Thymus (tissue), 11 donors: ENCODE data around the gene VWF. TPM values are rescaled to one million over a fixed set of nuclear protein-coding genes. Genes with fewer than 3 reads are reported as not detected.

Experiments used
- DNase-seq, 9 donors: peaks; one replicate each; pipeline ENCODE4 v3.0.0-alpha.2; 2013; ENCODE audit warnings: low spot score in 9 of 9, low read depth in 6 of 9, missing footprints in 1 of 9
- H3K27ac ChIP-seq, 2 donors: one replicate each; pipeline ENCODE4 v1.5.1; 2013; ENCODE audit warnings: control low read depth in 1 of 2, low read depth in 1 of 2, low read length in 1 of 2, mild to moderate bottlenecking in 1 of 2, moderate library complexity in 1 of 2
- H3K27me3 ChIP-seq, 2 donors: one replicate each; pipeline ENCODE4 v1.5.1; 2013; ENCODE audit warnings: low read length in 1 of 2; ENCODE audit not compliant: control insufficient read depth in 2 of 2, insufficient read depth in 1 of 2
- H3K36me3 ChIP-seq, 2 donors: one replicate each; pipeline ENCODE4 v1.5.1; 2013; ENCODE audit warnings: low read length in 1 of 2, mild to moderate bottlenecking in 1 of 2, moderate library complexity in 1 of 2; ENCODE audit not compliant: control insufficient read depth in 2 of 2, insufficient read depth in 2 of 2
- H3K4me1 ChIP-seq, 2 donors: one replicate each; pipeline ENCODE4 v1.5.1; 2013; ENCODE audit warnings: low read length in 2 of 2; ENCODE audit not compliant: control insufficient read depth in 2 of 2, insufficient read depth in 2 of 2
- H3K4me3 ChIP-seq, 2 donors: one replicate each; pipeline ENCODE4 v1.5.1; 2013; ENCODE audit warnings: low read length in 2 of 2, control low read depth in 1 of 2, mild to moderate bottlenecking in 1 of 2
- H3K9me3 ChIP-seq, 2 donors: one replicate each; pipeline ENCODE4 v1.5.1; 2013; ENCODE audit warnings: low read length in 1 of 2, mild to moderate bottlenecking in 1 of 2; ENCODE audit not compliant: control insufficient read depth in 2 of 2, insufficient read depth in 1 of 2
- WGBS: extraction: QIAGEN DNeasy Blood & Tissue Kit; methylation state at CpG from one replicate; pipeline ENCODE4 v1.1.7; 2013; 5-methylcytosine and 5-hydroxymethylcytosine counted together
- polyA plus RNA-seq: library from polyadenylated mRNA; stranded (reverse); fragments of 200-250 nt; gene quantifications from one replicate; pipeline ENCODE4 v1.2.3, GENCODE V29; 2013
- total RNA-seq: library from RNA; stranded (reverse); fragments of 120-200 nt; gene quantifications from one replicate; pipeline ENCODE4 v1.2.4, GENCODE V29; 2013
- donor health status: healthy.

Gene VWF
- total and polyA plus RNA-seq, 2 donors = 6.7 to 33.8 TPM

- peaks cover 0 to 14% of the 10 kb centered on the region in 2 donors for H3K27me3 ChIP-seq
- peaks cover 0 to 4% of the 10 kb centered on the region in 2 donors for H3K9me3 ChIP-seq
- peaks cover 13 to 32% of the 10 kb centered on the region in 2 donors for H3K4me1 ChIP-seq
- DNase-seq = no peak
- 96% methylated on average over 4 of the region's 4 CpGs for WGBS
- no peak overlapping the region for H3K27ac ChIP-seq
- H3K4me3 ChIP-seq = no peak overlapping the region
- no peaks in the 10 kb centered on the region for H3K36me3 ChIP-seq
Observed at GRCh38 chr12:6071589-6071988, 52.9 kb downstream of the VWF start.

- no peak for DNase-seq
- WGBS = 90% methylated on average over 11 of the region's 11 CpGs
- no peaks in the 10 kb centered on the region for H3K36me3 ChIP-seq
- peaks cover 13 to 27% of the 10 kb centered on the region in 2 donors for H3K4me1 ChIP-seq
- H3K27me3 ChIP-seq = peaks cover 0 to 11% of the 10 kb centered on the region in 2 donors
- no peak overlapping the region for H3K4me3 ChIP-seq
- H3K27ac ChIP-seq = no peak overlapping the region
- H3K9me3 ChIP-seq = peaks cover 0 to 4% of the 10 kb centered on the region in 2 donors
Observed at GRCh38 chr12:6070472-6071257, 53.8 kb downstream of the VWF start.

- peak in 1 of 9 donors; percentile 20 for DNase-seq
- H3K4me3 ChIP-seq = no peak overlapping the region
- peaks cover 0 to 1% of the 10 kb centered on the region in 2 donors for H3K27me3 ChIP-seq
- H3K4me1 ChIP-seq = peaks cover 7 to 16% of the 10 kb centered on the region in 2 donors
- H3K9me3 ChIP-seq = peaks cover 0 to 4% of the 10 kb centered on the region in 2 donors
- WGBS = 34% methylated on average over 8 of the region's 8 CpGs
- no peak overlapping the region for H3K27ac ChIP-seq
- H3K36me3 ChIP-seq = no peaks in the 10 kb centered on the region
Observed at GRCh38 chr12:6069437-6070093, 54.9 kb downstream of the VWF start.

- peaks cover 0 to 4% of the 10 kb centered on the region in 2 donors for H3K4me1 ChIP-seq
- H3K36me3 ChIP-seq = no peaks in the 10 kb centered on the region
- no peak for DNase-seq
- no peak overlapping the region for H3K4me3 ChIP-seq
- WGBS = 97% methylated on average over 9 of the region's 9 CpGs
- H3K27ac ChIP-seq = no peak overlapping the region
- no peaks in the 10 kb centered on the region for H3K9me3 ChIP-seq
- H3K27me3 ChIP-seq = no peaks in the 10 kb centered on the region
Observed at GRCh38 chr12:6068227-6068626, 56.2 kb downstream of the VWF start.

- DNase-seq = no peak
- Histone ChIP-seq H3K4me1 (peaks cover 0 to 4% of the 10 kb centered on the region in 2 donors), H3K4me3 (no peak overlapping the region), H3K27me3 (peaks cover 0 to 6% of the 10 kb centered on the region in 2 donors), H3K36me3 (no peaks in the 10 kb centered on the region), H3K9me3 (no peaks in the 10 kb centered on the region), H3K27ac (no peak overlapping the region)
- 94% methylated on average over 16 of the region's 16 CpGs for WGBS
Observed at GRCh38 chr12:6067152-6067916, 57.1 kb downstream of the VWF start.

- Histone ChIP-seq H3K4me3 (no peak overlapping the region), H3K36me3 (no peaks in the 10 kb centered on the region), H3K27ac (no peak overlapping the region), H3K4me1 (peaks cover 0 to 4% of the 10 kb centered on the region in 2 donors), H3K9me3 (no peaks in the 10 kb centered on the region), H3K27me3 (peaks cover 0 to 6% of the 10 kb centered on the region in 2 donors)
- no peak for DNase-seq
- WGBS = 97% methylated on average over 1 of the region's 1 CpG
Observed at GRCh38 chr12:6066651-6067050, 57.8 kb downstream of the VWF start.

- peaks cover 0 to 6% of the 10 kb centered on the region in 2 donors for H3K27me3 ChIP-seq
- no peaks in the 10 kb centered on the region for H3K36me3 ChIP-seq
- no peaks in the 10 kb centered on the region for H3K9me3 ChIP-seq
- DNase-seq = no peak
- peaks cover 0 to 4% of the 10 kb centered on the region in 2 donors for H3K4me1 ChIP-seq
- WGBS = 98% methylated on average over 5 of the region's 5 CpGs
- H3K4me3 ChIP-seq = no peak overlapping the region
- no peak overlapping the region for H3K27ac ChIP-seq
Observed at GRCh38 chr12:6065863-6066199, 58.6 kb downstream of the VWF start.

GRCh38 chr12:6065131-6065862 is 59.2 kb downstream of the VWF start:
- H3K27ac ChIP-seq = no peak overlapping the region
- DNase-seq = no peak
- no peak overlapping the region for H3K4me3 ChIP-seq
- 95% methylated on average over 8 of the region's 8 CpGs for WGBS
- peaks cover 0 to 4% of the 10 kb centered on the region in 2 donors for H3K4me1 ChIP-seq
- peaks cover 0 to 6% of the 10 kb centered on the region in 2 donors for H3K27me3 ChIP-seq
- no peaks in the 10 kb centered on the region for H3K9me3 ChIP-seq
- no peaks in the 10 kb centered on the region for H3K36me3 ChIP-seq
